EH (cell line): ENCODE data around the gene CFAP52.
"Not testable (repeated sequence)": the region's sequence is repeated elsewhere in the genome, so short reads cannot be mapped to it uniquely, and the experiment has no call there.

Source experiments
- DNase-seq: peaks from one replicate; pipeline ENCODE4 v3.0.0-alpha.2; 2015; ENCODE audit warnings: low read depth

Gene CFAP52

DNA sequence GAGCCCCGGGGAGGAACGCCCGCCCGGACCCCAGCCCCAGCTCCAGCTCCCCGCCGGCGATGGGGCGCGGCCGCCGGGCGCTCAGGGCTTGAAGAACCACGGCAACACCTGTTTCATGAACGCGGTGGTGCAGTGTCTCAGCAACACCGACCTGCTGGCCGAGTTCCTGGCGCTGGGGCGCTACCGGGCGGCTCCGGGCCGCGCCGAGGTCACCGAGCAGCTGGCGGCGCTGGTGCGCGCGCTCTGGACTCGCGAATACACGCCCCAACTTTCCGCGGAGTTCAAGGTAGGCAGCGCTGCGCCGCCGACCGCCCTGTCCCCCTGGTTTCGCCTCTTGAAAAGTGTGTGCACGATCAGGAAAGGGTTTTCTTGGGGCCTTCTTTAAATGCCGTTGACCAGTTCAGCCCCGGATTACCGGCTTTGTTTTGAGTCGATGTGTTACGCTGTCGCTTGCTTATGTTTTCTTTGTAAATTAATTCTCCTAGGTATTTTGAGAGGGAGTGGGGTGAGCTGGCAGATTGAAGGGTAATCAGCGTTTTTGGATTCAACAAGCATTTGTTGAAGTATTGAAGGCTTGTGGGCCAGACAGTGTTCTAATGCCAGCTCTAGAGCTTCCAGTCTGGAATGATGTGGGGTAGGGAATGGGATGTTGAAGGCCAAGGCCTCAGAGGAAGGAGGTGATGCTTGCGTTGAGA, 69.6 kb downstream of the CFAP52 start:
- DNase-seq, result no peak

DNA sequence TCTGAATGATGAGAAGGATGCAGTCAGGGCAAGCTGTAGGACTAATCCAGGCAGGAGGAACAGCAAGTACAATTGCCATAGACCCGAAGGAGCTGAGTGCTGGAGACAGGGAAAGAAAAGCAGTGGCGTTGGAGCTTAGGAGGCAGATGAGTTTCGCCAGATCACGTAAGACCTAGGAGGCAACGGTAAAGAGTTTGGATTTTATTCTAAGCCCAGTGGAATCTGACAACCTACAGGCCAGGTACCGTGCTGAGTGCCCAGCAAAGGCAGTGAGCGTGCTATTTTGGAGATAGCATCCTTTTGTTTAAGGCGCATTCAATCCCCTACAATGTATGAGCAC, 70.1 kb downstream of the CFAP52 start:
- no peak for DNase-seq

DNA sequence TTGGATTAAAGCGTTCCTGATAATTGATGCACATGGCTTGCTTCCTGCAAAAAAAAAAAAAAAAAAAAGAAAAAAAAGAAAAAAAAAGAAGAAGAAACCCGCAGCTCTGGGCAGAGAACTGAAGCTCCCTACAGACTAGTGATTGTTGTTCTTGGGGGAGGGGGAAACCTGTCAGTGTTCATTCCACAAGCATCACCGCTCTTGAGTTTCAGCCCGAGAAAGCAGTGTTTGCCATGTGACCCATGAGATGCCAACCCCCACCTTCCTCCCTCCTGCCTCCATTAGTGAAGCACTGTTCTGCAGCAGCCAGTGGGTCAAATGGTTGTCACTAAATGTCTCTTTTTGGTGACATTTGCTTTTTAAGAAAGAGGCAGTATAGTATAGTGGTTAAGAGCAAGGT, 70.6 kb downstream of the CFAP52 start:
- no peak for DNase-seq

DNA sequence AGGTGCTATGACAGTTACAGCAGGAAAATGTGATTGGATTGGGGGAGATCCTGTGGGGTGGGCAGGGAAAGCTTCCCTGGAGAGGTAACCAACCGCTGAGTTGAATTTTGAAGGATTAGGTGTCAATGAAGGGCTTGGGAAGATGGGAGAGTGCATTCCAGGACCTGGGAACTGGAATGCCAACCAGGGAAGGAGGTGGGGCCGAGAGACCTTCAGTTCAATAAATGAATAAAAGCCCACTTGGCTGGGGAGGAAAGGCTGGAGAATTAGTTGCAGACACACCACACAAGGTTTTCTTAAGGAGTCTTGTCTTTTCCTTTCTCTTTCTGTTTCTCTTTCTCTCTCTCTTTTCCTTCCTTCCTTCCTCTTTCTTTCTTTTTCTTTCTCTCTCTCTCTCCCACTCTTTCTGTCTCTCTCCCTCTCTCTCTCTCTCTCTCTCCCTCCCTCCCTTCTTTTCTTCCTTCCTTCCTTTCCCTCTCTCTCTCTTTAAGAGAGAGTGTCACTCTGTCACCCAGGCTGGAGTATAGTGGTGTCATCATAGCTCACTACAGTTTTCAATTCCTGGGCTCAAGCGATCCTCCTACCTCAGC, 72.2 kb downstream of the CFAP52 start:
- no peak for DNase-seq

DNA sequence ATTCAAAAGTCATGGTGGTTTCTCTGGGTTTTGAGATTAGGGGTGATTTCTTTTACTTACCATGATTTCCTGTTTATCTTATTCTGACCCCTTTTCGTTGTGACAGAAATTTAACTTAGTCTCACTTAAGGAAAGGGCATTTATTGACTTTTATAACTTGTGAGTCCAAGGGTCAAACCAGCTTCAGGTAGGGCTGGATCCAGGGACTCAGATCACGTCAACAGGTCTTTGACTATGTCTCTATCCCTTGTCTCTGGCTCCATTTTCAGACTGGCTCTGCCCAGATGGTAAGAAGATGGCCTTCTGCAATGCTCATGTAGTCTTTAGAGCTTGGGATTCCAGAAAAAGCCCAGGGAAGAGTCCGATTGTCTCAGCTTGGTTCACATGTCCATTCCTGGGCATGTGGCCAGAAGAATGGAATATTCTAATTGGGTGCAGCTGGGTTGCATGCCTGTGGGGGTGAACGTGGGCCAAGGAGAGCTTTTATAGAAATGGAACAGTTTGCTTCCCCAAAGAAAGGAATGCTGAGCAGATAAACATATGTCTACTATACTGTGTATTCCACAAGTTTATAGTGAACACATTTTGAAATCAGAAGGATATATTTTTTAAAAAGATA, 82.3 kb downstream of the CFAP52 start:
- DNase-seq, result peak; percentile 86

DNA sequence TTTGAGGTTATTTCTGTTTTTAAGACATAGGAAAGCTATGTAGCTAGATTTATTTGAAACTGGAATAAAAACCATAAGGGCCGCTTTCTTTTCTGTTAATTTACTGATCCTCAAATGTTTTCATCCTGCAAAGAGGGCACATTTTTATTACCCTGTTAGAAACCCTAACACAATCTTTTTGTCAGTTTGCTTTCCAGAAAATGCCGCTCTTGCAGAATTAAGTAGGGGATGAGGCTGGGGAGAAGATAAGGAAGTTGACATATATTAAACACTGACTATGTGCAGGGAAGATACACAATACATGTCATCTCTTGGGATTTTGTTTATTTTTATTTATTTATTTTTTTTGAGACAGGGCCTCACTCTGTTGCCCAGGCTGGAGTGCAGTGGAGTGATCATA, 84.6 kb downstream of the CFAP52 start:
- DNase-seq, result no peak

DNA sequence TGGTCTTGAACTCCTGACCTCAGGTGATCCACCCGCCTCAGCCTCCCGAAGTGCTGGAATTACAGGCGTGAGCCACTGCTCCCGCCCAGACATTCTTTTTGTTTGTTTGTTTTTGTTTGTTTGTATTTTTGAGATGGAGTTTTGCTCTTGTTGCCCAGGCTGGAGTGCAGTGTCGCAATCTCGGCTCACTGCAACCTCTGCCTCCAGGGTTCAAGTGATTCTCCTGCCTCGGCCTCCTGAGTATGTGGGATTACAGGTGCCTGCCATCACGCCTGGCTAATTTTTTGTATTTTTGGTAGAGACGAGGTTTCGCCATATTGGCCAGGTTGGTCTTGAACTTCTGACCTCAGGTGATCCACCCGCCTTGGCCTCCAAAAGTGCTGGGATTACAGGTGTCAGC, 87.1 kb downstream of the CFAP52 start:
- DNase-seq, result not testable (repeated sequence)

DNA sequence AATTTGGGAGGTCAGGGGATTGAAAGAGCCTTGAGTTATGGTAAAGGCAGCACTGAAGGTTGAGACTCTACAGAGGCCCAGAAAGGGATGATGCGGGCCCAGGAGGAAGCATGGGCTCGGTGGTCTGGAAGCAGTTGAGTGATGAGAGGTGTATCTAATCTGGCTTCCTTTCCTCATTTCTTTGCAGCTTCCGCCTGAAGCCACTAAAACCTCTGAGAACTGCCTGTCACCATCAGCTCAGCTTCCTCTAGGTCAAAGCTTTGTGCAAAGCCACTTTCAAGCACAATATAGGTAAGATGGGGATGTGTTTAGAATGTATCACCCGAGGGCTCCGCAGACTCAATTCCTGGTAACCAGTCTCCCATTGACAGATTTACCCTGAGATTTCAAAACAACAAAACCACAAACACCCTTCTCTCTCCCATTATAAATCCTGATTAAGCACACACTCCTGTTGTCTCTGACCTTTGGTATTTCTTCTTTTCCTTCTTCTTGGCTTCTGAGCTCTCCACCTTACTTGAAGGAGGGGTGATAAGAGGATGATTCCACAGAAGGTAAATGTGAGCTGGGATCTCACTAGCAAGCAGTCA, 90.1 kb downstream of the CFAP52 start:
- DNase-seq, result no peak

DNA sequence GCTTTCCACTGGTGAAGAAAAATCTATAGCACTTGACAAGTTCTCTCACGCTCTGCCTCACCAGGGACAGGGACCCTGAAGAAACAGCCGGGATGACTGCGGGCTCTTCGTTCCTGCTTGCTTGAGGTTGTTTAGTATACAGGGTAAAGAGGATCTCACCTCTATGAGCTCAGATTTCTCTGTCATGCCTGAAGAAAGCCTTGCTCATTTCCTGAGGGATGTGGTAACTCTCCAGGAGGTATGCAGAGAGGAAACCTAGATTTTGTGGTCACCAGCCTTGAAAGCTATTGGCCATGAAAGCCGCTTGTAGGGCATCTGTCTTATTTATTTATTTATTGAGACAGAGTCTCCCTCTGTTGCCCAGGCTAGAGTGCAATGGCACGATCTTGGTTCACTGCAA, 92.1 kb downstream of the CFAP52 start:
- DNase-seq, result peak; percentile 20

DNA sequence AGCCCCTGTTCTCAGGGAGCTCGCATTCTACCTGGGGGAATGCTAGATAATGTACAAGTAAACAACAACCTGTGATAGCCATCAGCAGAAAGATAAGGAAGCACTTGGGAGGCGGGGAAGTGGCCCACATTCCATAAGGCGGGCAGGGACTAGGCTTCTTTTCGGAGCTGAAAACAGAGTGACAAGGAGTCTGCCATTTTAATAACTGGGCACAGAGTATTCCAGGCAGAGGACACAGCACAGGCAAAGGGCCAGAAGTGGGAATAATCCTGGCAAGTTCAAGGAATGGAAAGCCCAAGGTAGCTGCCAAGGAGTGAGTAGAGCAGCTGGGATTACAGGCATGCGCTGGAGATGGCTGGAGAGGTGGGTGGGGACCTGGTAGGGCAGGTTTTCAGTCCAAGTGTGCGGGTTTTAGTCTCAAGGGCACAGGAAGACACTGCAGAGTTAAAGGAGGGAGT, 93.1 kb downstream of the CFAP52 start:
- no peak for DNase-seq

DNA sequence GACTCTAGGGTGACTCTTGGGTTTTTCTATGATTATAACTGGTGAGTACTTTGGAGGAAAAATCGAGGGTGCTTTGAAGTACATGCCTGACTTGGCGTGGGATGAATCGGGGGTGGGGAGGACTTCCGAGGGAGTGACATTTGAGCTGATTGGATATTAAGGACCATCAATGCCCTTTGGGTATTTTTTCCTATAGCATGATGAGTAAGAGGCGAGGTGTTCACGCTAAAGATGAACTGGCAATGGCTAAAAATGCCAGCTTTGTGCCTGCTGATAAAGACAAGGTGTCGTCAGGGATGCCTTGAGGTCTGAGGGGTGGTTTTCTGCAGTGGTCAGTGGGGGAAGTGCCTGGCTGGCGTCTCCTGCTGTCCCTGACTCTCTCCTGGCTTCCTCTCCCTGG, 94.2 kb downstream of the CFAP52 start:
- DNase-seq, result no peak

DNA sequence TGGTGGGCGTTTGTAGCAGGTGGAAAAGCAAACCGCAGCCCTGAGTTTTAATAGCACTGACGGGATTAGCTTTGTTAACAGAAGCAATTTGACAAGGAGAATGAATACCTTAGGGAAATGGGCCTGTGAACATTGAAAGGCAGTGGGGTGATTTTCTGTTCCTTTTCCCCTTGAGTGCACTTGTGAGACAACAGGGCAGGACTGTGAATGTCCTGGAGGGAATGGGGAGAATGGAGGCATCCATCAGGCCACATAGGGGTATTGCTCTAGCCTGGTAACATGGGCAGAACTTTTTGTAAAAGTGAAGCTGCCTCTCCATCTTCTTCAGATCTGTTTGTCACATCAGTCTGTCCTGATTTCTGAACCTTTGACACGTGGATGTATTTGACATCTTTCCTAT, 95.1 kb downstream of the CFAP52 start:
- DNase-seq, result no peak

DNA sequence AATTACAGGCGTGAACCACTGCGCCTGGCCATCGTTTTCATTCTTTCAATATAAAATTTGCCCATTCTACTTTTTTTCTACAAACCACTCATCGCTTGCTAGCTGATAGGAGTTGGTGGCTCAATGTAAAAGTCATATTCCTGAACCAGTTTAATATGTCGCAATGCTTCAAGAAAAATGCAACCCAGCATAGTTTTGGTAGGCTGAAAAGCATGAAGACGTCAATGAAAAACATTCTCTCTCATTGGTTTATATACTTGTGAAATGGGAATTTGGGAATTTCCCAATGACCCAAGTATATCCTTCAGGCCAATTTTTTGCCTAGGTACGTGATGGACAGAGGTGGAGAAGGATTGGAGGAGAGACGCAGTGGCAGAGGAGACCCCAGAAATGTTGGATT, 95.8 kb downstream of the CFAP52 start:
- DNase-seq, result peak; percentile 30

DNA sequence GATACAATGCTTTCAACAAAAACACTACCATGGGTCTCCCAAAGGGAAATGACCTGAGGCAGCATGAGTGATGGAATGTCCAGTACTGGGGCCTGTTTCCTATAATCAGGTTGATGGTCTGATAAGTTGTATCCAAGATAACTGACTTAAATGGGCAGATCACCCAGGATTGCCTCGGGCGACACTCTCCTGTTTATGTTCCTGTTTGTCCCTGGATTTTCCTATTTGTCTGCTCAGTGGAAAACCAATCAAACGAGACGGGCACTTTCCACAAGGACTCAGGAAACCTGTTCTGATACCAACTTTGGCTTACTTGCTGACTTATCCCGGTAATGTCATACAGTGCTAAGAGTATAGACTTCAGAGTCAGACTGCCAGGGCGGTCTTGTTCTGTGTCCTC, 96.2 kb downstream of the CFAP52 start:
- DNase-seq, result no peak

DNA sequence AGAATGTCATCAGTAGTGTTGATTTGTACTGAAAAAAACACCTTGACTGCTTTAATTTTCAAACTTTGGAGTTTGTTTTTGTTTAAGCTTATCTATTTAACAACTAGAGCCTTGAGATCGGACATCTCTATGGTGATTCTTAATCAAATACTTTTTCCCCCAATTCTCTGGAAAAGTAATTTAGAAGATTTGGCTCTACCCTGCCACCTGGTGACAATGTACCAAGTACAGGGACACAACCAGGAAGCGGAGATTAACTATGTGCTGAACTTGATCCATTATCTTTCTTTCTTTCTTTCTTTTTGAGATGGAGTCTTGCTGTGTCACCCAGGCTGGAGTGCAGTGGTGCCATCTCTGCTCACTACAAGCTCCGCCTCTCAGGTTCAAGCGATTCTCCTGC, 99.6 kb downstream of the CFAP52 start:
- DNase-seq, result peak; percentile 6

DNA sequence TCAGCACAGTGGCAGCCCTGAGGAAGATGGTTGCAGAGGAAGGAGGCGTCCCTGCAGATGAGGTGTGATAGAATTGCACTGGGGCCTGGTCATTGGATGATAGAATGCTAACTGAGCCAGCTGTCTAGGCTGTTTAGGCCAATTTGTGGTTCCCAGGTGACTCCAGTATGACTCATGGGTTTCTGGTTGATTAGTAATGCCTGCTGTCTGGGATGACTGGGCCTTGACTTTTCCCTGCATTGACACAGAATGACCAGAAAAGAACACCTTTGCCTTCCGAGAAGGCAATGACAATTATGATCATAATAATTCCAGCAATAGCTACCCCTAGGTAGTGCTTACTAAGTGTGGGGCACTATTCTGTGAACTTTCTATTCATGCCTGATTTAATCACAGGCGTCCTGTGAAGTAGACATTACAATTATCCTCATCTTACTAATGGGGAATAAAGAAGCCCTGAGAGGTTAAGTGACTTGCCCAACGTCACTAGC, 100.4 kb downstream of the CFAP52 start:
- DNase-seq, result peak; percentile 37

DNA sequence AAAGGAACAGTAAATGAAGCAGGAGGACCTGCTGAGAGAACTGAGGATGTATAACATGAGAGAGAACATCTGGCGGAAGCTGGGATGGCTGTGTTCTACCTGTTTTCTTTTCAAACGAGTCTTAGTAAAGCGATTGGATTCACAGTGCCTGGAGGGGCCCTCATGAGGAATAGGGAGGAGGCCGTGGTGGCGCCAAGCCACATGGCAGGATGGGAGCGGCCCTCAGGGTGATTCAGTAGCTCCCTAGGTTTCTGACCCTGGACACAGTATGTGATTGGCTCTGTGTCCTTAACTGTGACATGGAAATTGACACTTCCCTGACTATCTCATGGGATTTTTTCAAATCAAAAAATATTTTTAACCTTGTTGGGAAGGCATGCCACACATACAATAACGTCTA, 101.0 kb downstream of the CFAP52 start:
- no peak for DNase-seq

DNA sequence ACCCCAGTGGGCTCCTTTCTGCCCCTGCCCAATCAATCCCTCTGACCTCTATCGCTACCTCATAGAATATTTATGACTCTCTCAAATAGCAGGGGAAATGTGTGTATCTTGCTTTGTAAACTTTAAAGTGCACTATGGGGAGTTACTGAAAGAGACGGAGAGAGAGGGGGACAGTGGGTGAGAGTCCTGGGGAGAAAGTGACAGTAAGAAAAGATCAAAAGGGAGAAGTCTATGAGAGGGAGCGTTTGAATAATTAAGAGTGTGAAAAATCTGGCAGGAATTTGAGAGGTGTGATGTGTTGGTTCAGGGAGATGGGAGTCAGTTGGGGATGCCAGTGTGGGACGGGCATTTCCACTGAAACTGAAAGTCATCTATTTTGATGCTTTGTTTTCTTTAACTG, 101.5 kb downstream of the CFAP52 start:
- no peak for DNase-seq

DNA sequence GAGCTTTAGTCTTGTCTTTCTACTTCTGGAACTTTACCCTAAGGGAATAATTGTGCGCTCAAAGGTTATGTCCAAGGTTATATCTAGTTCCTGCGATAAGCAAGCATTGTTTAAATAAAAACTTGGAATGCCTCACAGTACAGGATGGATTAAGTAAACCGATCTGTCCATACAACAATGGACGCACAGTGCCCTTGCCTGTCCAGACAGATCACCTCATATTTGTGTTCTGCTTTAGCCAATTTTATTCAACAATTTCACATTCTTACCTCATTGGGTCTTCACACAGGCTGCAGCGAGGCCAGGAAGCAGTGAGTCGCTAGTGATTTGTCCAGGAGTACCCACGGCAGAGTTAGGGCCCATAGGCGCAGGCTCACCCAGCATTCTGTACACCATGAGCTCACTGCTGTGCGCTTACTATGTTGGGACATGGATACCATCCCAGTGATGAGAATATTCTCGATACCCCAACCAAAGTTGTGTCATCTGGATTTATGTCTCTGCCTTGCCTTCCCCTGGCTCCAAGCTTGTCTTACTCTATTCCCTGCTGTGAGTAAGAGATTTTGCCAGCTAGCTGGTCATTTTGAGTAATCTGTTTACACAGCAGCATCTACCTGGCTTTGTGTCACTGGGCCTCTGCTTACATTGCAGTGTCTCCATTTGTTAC, 108.6 kb downstream of the CFAP52 start:
- no peak for DNase-seq
